IPS-15b (cell line): Measurements from ENCODE around the gene TRIP10.

Experiments
- H3K27me3 ChIP-seq: one replicate; pipeline ENCODE4 v1.6.1; 2013; ENCODE audit warnings: low read length; ENCODE audit not compliant: control insufficient read depth, insufficient read depth
- H3K36me3 ChIP-seq: one replicate; pipeline ENCODE4 v1.6.1; 2013; ENCODE audit warnings: low read length; ENCODE audit not compliant: control insufficient read depth, insufficient read depth
- H3K4me1 ChIP-seq: one replicate; pipeline ENCODE4 v1.6.1; 2013; ENCODE audit warnings: mild to moderate bottlenecking, low read length; ENCODE audit not compliant: control insufficient read depth, insufficient read depth
- H3K4me3 ChIP-seq: one replicate; pipeline ENCODE4 v1.5.1; 2013; ENCODE audit warnings: low read depth, low read length
- H3K9ac ChIP-seq: one replicate; pipeline ENCODE4 v1.6.1; 2013; ENCODE audit warnings: low read depth, mild to moderate bottlenecking, low read length
- H3K9me3 ChIP-seq: one replicate; pipeline ENCODE4 v1.6.1; 2013; ENCODE audit warnings: mild to moderate bottlenecking, low read length; ENCODE audit not compliant: control insufficient read depth, insufficient read depth

Gene TRIP10

DNA sequence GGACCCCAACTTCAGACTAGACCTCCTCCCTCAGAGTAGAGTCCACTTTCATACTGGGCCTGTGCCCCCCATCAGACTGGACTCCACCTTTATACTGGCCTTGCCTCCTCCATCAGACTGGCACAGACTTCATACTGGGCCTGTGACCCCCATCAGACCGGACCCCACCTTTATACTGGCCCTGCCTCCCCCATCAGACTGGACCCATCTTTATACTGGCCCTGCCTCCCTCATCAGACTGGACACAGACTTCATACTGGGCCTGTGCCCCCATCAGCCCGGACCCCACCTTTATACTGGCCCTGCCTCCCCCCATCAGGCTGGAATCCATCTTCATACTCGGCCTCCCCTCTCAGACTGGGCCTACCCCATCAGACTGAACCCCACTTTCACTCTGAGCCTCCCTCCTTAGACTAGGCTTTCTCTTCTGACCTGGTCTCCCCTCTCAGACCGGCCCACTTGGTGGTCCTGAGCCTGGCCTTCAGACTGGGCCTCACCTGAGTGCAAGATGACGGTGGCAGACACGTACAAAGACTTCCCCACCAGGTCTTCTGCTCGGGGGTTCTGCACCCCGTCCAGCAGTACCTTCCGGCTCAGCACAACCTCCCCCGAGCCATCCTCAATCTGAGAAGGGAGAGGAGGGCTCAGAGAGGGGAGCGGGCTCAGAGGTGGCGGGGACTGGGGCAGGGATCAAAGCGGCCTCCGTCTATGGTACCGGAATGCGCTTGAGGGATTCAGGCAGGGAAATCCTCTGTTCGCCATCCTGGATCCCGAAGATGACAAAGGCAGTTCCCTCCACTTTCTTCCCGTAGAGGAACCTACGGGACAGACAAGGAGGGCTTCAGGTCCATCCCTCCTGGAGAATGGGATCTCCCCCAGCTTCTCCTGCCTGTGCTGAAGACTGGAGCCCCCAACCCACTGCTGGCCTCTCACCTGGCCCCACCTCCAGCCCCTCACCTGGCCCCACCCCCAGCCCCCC, 26.5 kb upstream of the TRIP10 start:
- H3K27me3 ChIP-seq, result peaks cover 8% of the 10 kb centered on the region
- H3K4me3 ChIP-seq, result no peak overlapping the region
- H3K9me3 ChIP-seq, result no peaks in the 10 kb centered on the region
- no peaks in the 10 kb centered on the region for H3K36me3 ChIP-seq
- H3K4me1 ChIP-seq, result peaks cover 2% of the 10 kb centered on the region
- no peak overlapping the region for H3K9ac ChIP-seq

DNA sequence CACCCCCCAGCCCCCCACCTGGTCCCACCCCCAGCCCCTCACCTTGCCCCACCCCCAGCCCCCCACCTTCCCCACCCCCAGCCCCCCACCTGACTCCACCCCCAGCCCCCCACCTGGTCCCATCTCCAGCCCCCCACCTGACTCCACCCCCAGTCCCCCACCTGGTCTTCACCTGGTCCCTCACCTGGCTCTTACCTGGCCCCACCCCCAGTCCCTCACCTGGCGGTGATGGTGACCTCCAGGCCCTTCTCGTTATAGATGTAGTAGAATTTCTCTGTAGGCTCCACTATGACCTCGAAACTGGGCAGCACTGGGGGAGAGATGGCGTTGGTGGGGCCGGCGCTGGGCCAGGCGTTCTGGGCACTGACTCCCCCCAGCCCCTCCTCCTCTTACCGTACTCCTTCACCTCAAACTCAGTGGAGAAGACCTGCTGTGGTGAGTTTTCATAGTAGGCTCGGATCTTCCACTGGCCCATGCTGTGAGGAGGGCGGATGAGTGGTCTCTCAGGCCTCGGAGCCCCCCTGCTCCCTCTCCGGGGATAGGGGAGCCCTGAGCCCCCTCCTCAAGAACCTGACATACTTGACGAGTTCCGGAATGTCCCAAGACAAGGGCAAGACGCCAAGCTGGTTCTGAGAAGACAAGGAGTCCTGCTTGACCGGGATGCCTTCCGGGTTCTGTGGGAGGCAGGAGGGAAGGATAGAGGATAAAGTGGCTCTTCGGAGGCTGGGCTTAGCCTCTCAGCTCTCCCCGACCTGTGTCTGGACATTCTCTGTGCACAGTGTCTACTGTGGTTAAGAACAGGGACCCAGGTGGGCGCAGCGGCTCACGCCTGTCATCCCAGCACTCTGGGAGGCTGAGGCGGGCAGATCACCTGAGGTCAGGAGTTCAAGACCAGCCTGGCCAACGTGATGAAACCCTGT, 25.4 kb upstream of the TRIP10 start:
- Histone ChIP-seq H3K27me3 (peaks cover 8% of the 10 kb centered on the region), H3K36me3 (no peaks in the 10 kb centered on the region), H3K9me3 (no peaks in the 10 kb centered on the region), H3K9ac (no peak overlapping the region), H3K4me1 (peaks cover 2% of the 10 kb centered on the region), H3K4me3 (no peak overlapping the region)

DNA sequence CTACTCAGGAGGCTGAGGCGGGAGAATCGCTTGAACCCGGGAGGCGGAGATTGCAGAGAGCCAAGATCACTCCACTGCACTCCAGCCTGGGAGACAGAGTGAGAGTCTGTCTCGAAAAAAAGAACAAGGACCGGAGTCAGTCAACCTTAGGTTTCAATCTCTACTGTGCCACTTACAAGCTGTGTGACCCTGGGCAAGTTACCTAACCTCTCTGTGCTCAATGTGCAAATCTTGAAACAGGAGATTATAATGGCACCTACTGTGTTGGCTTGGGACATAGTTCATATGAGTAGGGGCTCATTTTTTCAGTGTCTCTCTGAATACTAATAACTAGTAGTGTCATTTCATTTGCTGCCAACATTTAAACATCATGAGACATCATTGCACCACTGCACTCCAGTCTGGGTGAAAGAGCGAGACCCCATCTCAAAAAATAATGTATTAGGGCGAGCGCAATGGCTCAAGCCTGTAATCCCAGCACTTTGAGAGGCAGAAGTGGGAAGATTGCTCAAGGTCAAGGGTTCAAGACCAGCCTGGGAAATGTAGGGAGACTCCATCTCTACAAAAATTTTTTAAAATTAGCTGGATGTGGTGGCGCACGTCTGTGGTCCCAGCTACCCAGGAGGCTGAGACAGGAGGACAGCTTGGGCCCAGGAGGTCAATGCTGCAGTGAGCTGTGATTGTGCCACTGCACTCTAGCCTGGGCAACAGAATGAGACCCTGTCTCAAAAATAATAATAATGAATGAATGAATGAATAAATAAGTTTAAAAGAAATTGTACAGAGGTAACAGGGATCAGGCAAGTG, 24.5 kb upstream of the TRIP10 start:
- H3K9ac ChIP-seq, result no peak overlapping the region
- no peak overlapping the region for H3K4me3 ChIP-seq
- peaks cover 8% of the 10 kb centered on the region for H3K27me3 ChIP-seq
- peaks cover 2% of the 10 kb centered on the region for H3K4me1 ChIP-seq
- no peaks in the 10 kb centered on the region for H3K9me3 ChIP-seq
- H3K36me3 ChIP-seq, result no peaks in the 10 kb centered on the region

DNA sequence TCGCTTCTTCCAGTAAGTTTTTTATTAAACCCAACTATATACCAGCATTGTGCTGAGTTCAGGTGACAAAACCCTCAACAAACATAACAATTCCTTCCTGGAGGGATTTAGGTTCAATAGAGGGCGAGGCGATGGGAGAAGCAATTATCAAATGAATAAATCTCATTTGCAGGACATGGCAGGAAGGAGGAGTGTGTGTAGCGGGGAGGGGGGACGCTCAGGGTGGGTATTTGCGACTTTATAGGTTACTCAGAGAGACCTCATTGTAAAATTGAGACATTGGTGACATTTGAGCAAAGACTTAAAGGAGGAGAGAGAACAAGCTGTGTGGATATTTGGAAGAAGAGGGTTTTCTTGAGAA, 22.9 kb upstream of the TRIP10 start:
- Histone ChIP-seq H3K9ac (no peak overlapping the region), H3K36me3 (no peaks in the 10 kb centered on the region), H3K4me3 (no peak overlapping the region), H3K4me1 (peaks cover 2% of the 10 kb centered on the region), H3K9me3 (no peaks in the 10 kb centered on the region), H3K27me3 (no peaks in the 10 kb centered on the region)

DNA sequence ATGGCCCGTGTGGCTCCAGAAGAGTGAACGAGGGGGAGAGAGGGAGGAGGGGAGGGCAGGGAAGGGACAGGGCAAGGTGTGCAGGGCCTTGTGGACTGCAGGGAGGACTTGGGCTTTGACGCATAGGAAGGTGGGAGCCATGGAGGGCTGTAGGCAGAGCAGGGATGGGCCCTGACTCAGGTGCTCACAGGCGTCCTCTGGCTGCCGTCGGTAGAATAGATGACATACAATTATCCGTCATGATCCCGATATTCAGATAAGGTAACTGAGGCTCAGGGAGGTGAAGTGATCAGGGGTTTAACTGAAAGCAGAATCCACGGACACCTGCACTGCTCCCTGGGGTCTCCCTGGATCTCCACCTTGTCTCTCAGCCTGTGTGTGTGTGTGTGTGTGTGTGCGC, 22.4 kb upstream of the TRIP10 start:
- H3K4me1 ChIP-seq, result peaks cover 2% of the 10 kb centered on the region
- no peaks in the 10 kb centered on the region for H3K36me3 ChIP-seq
- H3K27me3 ChIP-seq, result no peaks in the 10 kb centered on the region
- H3K4me3 ChIP-seq, result no peak overlapping the region
- H3K9ac ChIP-seq, result no peak overlapping the region
- H3K9me3 ChIP-seq, result no peaks in the 10 kb centered on the region

DNA sequence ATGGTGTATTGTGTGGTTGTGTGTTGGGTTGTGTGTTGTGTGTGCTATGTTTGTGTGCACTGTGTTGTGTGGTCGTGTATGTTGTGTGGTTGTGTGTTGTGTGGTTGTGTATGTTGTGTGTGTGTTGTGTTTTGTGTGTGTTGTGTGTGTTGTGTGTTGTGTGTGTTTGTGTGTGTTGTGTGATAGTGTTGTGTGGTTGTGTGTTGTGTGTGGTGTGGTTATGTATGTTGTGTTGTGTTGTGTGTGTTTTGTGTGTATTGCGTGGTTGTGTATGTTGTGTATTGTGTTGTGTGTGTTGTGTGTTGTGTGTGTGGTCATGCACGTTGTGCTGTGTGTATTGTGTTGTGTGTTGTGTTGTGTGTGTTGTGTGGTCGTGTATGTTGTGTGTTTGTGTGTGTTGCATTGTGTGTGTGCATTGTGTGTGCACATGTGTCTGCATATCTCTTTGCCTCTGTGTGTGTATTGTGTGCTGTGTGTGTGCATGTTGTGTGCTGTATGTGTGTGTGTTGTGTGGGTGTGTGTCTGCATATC, 22.0 kb upstream of the TRIP10 start:
- Histone ChIP-seq H3K36me3 (no peaks in the 10 kb centered on the region), H3K9me3 (no peaks in the 10 kb centered on the region), H3K4me1 (peaks cover 2% of the 10 kb centered on the region), H3K4me3 (peak overlapping the region; percentile 53), H3K27me3 (no peaks in the 10 kb centered on the region), H3K9ac (no peak overlapping the region)

DNA sequence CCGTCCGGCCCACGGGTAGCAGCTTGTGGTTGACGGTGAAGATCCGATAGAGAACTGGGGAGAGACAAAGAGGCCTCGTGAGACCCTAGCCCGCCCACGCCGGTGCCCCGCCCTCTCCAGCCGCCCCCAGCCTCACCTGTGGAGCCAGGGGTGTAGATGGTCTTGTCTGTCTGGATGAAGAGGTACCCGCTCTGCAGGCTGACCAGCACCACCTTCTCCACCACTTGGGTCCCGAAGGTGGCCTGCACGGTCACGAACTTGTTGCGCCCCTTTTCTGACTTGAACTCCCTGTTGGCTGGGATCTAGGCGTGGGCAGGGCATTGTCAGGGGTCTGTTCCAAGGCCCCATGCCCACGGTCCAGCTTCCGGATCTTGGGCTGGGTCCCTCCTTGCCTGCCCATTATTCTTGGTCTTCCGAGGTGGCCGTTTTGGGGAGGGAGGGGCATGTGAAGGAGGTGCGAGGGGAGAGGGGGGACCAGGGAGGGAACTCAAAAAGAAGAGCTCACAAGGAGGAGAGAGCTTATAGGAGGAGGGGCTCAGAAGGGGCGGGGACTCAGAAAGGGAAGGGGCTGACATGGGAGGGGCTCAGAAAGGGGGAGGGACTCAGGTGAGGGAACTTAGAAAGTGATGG, 21.3 kb upstream of the TRIP10 start:
- no peaks in the 10 kb centered on the region for H3K9me3 ChIP-seq
- H3K36me3 ChIP-seq, result no peaks in the 10 kb centered on the region
- peak overlapping the region; percentile 53 for H3K4me3 ChIP-seq
- H3K9ac ChIP-seq, result no peak overlapping the region
- H3K27me3 ChIP-seq, result no peaks in the 10 kb centered on the region
- peaks cover 2% of the 10 kb centered on the region for H3K4me1 ChIP-seq

DNA sequence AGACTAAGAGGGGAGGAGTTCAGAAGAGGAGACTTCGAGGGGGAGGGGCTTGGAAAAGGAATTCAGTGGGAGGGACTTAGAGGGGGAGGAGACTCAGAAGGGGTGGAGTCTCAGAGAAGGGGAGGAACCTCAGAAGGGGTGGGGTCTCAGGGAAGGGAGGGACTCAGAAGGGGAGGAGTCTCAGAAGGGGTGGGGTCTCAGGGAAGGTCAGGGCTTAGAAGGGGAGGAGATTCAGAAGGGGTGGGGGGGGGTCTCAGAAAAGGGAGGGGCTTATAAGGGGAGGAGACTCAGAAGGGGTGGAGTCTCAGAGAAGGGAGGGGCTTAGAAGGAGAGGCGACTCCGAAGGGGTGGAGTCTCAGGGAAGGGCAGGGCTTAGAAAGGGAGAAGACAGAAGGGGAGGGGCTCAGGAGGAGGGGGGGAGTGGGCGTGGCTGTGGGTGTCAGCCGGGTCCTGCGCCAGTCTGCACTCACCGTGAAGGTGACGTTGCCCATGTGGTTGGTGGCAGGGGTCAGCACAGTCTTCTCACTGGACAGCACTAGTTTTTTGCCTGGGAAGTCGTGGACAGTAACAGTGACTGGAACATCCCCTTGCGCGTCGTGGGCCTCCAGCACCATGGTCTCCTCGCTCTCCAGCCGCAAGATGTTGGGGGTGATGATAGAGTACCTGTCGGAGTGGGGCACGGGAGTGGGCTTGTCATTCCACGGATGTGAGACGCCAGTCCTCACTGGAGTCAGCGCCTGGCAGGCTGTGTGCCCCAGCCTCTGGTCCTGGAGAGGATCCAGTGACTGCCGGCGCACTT, 20.5 kb upstream of the TRIP10 start:
- Histone ChIP-seq H3K9ac (no peak overlapping the region), H3K27me3 (no peaks in the 10 kb centered on the region), H3K4me1 (peaks cover 2% of the 10 kb centered on the region), H3K4me3 (peak overlapping the region; percentile 37), H3K9me3 (no peaks in the 10 kb centered on the region), H3K36me3 (no peaks in the 10 kb centered on the region)

DNA sequence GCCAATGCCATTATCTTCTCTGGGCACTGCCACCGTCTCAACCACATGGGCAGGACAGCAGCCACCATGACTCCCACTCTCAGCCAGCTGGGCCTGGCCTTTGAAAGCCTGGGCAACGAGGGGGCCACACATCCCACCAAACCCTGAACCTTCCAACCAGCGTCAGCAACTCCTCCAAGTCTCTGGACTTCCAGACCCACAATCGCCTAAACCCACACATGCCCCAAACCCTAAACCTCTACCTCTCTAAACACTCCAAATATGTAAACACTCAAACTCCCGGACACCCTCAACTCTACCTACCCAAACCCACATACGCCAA, 20.0 kb upstream of the TRIP10 start:
- H3K9ac ChIP-seq, result no peak overlapping the region
- H3K4me3 ChIP-seq, result peak overlapping the region; percentile 37
- no peaks in the 10 kb centered on the region for H3K9me3 ChIP-seq
- H3K4me1 ChIP-seq, result no peaks in the 10 kb centered on the region
- no peaks in the 10 kb centered on the region for H3K27me3 ChIP-seq
- no peaks in the 10 kb centered on the region for H3K36me3 ChIP-seq

DNA sequence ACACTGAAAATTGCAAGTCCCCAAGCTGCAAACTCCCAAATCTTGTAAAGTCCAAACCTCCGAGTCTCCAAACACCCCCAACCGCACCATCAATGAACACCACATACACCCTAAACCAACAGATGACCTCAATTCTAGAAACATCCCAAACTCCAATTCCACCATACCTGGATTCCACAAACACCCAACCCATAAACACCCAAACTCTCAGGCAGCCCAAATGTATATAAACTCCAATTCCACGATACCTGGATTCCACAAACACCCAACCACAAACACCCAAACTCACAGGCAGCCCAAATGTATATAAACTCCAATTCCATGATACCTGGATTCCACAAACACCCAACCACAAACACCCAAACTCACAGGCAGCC, 19.5 kb upstream of the TRIP10 start:
- Histone ChIP-seq H3K9me3 (no peaks in the 10 kb centered on the region), H3K27me3 (no peaks in the 10 kb centered on the region), H3K36me3 (no peaks in the 10 kb centered on the region), H3K4me1 (no peaks in the 10 kb centered on the region), H3K4me3 (no peak overlapping the region), H3K9ac (no peak overlapping the region)
